Activated naive CD4-positive, alpha-beta T cell treated with anti-CD3 and anti-CD28 coated beads, Interleukin-2, amount 50 U/mL, for 72 hours (primary cell): ENCODE data around the gene PLS1. TPM values are rescaled to one million over a fixed set of nuclear protein-coding genes. Genes with fewer than 3 reads are reported as not detected.

Experiments used
- ATAC-seq, 2 donors: fragments of 150-1000 bp; cut with Tn5 transposase; 2 replicates each; pipeline ENCODE4 v1.10.0; 2021; ENCODE audit warnings: mild to moderate bottlenecking in 2 of 2, moderate library complexity in 2 of 2
- DNase-seq, 2 donors: peaks; one replicate each; pipeline ENCODE4 v3.0.0; 2021 to 2022; ENCODE audit warnings: low spot score in 2 of 2
- H3K27ac Mint-ChIP-seq, 2 donors: one replicate each; pipeline ENCODE4 v1.8.0; 2022; ENCODE audit warnings: mild to moderate bottlenecking in 2 of 2, mixed read lengths in 2 of 2
- H3K36me3 Mint-ChIP-seq, 2 donors: one replicate each; pipeline ENCODE4 v1.8.0; 2022; ENCODE audit warnings: mixed read lengths in 2 of 2
- H3K9me3 Mint-ChIP-seq, 2 donors: one replicate each; pipeline ENCODE4 v1.8.0; 2022; ENCODE audit warnings: mixed read lengths in 2 of 2
- total RNA-seq, 2 donors: library from RNA; stranded (reverse); gene quantifications; one replicate each; pipeline ENCODE4 v1.2.3, GENCODE V29; 2022

Gene PLS1
- total RNA-seq, 2 donors from 2014 or later: 6.0 to 8.1 TPM

DNA sequence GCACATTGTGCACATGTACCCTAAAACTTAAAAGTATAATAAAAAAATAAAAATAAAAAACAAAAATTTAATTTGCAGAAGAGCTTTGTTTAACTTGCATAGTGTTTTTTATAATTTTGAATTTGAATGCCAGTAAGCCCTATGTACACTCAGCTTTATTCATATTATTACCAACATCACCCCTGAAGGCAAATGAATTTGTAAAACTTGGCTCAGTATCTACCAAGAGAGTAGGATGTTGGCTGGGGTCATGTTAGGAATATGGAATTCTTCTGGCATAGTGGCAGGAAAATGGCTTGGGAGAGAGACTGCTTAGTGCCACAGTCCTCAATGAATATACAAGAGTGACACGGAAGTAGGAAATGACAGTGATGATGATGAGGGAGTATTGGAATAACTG lies 158.3 kb downstream of the PLS1 start:
- Mint-ChIP-seq H3K9me3 (no peaks in the 10 kb centered on the region), H3K36me3 (peaks cover 0 to 8% of the 10 kb centered on the region in 2 donors), H3K27ac (no peak overlapping the region)
- ATAC-seq (no peak), DNase-seq (no peak)

Other genes with a start within 250 kb of the PLS1 start
- 10 to 100 TPM; 60.4 to 79.2 TPM for gene XRN1, start 148.4 kb upstream of the PLS1 start, total RNA-seq
- 10 to 100 TPM; 33.1 to 45.0 TPM for gene ATR, start 17.7 kb upstream of the PLS1 start, total RNA-seq
- gene TRPC1, start 127.6 kb downstream of the PLS1 start, total RNA-seq: 1 to 10 TPM; 3.1 to 9.7 TPM